HL-60 (cell line): ENCODE data around the gene RGS6.

Experiments used
- DNase-seq, 2 experiments: peaks; one replicate each; pipeline ENCODE4 v3.0.0-alpha.2; 2010 to 2020; ENCODE audit warnings: low read depth in 1 of 2, low spot score in 1 of 2
- H3K27ac ChIP-seq: fragments of 250-450 bp; sonication (Bioruptor Pico); replicated peaks from 2 replicates; pipeline ENCODE4 v1.5.1; 2020; ENCODE audit warnings: mild to moderate bottlenecking, moderate library complexity
- H3K27me3 ChIP-seq: fragments of 250-450 bp; sonication (Bioruptor Pico); 2 replicates; pipeline ENCODE4 v1.5.1; 2021; ENCODE audit warnings: mild to moderate bottlenecking, moderate library complexity; ENCODE audit not compliant: insufficient read depth, poor library complexity, severe bottlenecking
- H3K4me3 ChIP-seq: replicated peaks from 2 replicates; pipeline ENCODE4 v1.5.1; 2011; ENCODE audit warnings: mild to moderate bottlenecking, control low read depth, low read length; ENCODE audit not compliant: insufficient read depth
- CTCF ChIP-seq: IDR thresholded peaks from one replicate; pipeline ENCODE4 v1.5.1; 2011; ENCODE audit warnings: low read length, control low read depth, inconsistent platforms; ENCODE audit not compliant: insufficient read depth
- GABPA ChIP-seq: IDR thresholded peaks from 2 replicates; pipeline ENCODE4 v1.6.1; 2012; ENCODE audit warnings: low read depth
- POLR2AphosphoS5 ChIP-seq: IDR thresholded peaks from 2 replicates; pipeline ENCODE4 v1.6.1; 2012; ENCODE audit warnings: low read depth
- SPI1 ChIP-seq: IDR thresholded peaks from 2 replicates; pipeline ENCODE4 v1.6.1; 2012; ENCODE audit warnings: low read depth, mild to moderate bottlenecking, borderline replicate concordance
- TF ChIP-seq, protein P1 (sequence below): IDR thresholded peaks from 2 replicates; pipeline ENCODE4 v1.6.1; 2012; ENCODE audit warnings: low read depth; ENCODE audit not compliant: insufficient replicate concordance

Gene RGS6

DNA sequence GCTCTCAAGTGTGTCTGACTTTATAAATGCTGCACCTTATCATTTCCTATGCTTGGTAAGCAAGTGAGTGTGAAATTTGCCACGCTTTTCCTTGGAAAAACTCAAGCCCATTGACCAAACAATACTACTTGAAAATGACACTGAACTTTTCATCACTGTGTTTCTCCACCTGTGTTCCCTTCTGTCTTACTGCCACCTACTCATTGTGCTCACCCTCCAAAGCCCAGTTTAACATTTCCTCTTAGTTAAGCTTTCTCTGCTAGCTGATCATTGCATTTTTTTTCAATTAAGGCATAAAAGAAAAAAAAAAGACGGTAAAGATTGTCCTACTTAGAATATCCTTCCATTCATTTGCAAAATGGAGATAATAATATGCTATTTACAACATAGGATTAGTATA is 516.0 kb downstream of the RGS6 start:
- DNase-seq: no peak
- TF ChIP-seq GABPA (no peak), CTCF (no peak), POLR2AphosphoS5 (no peak), SPI1 (no peak)
- TF ChIP-seq, protein P1, sequence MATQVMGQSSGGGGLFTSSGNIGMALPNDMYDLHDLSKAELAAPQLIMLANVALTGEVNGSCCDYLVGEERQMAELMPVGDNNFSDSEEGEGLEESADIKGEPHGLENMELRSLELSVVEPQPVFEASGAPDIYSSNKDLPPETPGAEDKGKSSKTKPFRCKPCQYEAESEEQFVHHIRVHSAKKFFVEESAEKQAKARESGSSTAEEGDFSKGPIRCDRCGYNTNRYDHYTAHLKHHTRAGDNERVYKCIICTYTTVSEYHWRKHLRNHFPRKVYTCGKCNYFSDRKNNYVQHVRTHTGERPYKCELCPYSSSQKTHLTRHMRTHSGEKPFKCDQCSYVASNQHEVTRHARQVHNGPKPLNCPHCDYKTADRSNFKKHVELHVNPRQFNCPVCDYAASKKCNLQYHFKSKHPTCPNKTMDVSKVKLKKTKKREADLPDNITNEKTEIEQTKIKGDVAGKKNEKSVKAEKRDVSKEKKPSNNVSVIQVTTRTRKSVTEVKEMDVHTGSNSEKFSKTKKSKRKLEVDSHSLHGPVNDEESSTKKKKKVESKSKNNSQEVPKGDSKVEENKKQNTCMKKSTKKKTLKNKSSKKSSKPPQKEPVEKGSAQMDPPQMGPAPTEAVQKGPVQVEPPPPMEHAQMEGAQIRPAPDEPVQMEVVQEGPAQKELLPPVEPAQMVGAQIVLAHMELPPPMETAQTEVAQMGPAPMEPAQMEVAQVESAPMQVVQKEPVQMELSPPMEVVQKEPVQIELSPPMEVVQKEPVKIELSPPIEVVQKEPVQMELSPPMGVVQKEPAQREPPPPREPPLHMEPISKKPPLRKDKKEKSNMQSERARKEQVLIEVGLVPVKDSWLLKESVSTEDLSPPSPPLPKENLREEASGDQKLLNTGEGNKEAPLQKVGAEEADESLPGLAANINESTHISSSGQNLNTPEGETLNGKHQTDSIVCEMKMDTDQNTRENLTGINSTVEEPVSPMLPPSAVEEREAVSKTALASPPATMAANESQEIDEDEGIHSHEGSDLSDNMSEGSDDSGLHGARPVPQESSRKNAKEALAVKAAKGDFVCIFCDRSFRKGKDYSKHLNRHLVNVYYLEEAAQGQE: no peak

GRCh38 chr14:72450473-72451044 is 518.3 kb downstream of the RGS6 start:
- H3K27me3 ChIP-seq: no peaks in the 10 kb centered on the region
- TF ChIP-seq GABPA (no peak), SPI1 (no peak), CTCF (no peak), POLR2AphosphoS5 (no peak)
- TF ChIP-seq, protein P1: no peak
- no peak overlapping the region for H3K27ac ChIP-seq
- DNase-seq: no peak
- no peak overlapping the region for H3K4me3 ChIP-seq

More for the DNA sequence above, 516.0 kb downstream of the RGS6 start:
- Histone ChIP-seq H3K27me3 (no peaks in the 10 kb centered on the region), H3K27ac (no peak overlapping the region), H3K4me3 (no peak overlapping the region)

- no peaks in the 10 kb centered on the region for H3K27me3 ChIP-seq
- DNase-seq: no peak
- H3K27ac ChIP-seq: no peak overlapping the region
- no peak for TF ChIP-seq GABPA
- TF ChIP-seq CTCF: no peak
- no peak for TF ChIP-seq POLR2AphosphoS5
- TF ChIP-seq, protein P1: no peak
- no peak for TF ChIP-seq SPI1
- H3K4me3 ChIP-seq: no peak overlapping the region
These were observed 519.1 kb downstream of the RGS6 start for GRCh38 chr14:72451054-72451972.
